NOMO-1 (cell line): ENCODE measurements around the gene UBN1.

Experiments
- DNase-seq, 2 experiments: peaks; one replicate each; lab custom pipeline; 2025; ENCODE audit not compliant: unreplicated experiment in 2 of 2; lab: John Stamatoyannopoulos, UW

UBN1 gene

DNA sequence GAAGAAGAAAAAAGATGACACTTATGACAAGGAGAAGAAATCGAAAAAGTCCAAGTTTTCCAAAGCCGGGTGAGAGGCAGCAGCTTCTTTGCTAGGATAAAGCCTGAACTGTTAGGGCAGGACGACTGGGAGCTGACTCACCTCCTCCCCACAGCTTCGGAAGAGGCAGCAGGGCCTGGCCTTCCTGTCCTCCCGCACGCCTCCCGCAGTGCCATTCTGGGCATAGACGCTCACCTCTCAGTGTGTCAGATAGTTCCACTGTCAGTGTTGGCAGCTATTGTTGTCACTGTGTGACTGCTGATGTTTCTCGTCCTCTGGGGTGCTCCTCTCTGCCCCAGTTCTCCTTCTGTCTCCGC lies 12.6 kb downstream of the UBN1 start:
- DNase-seq, result no peak

DNA sequence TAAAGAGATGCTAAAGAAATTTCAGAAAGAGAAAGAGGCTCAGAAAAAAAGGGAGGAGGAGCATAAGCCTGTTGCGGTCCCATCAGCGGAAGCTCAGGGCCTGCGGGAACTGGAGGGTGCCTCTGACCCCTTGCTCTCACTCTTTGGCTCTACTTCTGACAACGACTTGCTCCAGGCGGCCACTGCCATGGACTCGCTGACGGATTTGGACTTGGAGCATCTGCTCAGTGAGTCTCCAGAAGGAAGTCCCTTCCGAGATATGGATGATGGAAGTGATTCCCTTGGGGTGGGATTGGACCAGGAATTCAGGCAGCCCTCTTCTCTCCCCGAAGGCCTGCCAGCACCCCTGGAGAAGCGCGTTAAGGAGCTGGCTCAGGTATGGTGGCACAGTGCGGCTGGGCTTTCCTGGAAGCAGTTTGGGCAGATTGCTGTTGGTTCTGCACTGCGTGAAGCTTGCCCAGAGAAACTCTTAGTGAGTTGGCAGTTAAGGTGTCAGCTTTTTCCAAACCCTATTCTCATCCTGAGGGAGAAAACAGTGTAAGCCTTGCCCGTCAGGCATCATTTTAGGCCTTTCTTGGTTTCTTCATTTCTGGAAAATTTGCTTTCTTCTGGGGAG lies 13.6 kb downstream of the UBN1 start:
- no peak for DNase-seq

DNA sequence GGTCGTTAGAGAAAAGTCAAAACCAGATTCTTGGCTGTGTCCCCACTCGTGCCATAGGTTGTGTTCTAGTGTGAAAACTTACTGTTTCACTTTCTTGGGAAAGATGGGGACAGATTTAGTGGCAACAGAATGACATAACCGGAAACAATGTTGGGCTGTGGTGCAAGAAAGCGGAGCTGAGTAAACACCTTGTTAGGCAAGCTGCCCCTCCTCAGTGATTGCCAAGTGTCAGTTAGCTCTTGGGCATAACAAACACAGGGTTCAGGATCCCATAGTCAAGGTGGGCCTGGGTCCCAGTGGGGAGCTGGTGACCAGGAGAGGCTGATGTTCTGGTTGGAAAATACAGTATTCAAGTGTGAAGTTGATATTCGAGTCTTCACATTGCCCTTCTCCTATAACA lies 15.4 kb downstream of the UBN1 start:
- DNase-seq, result peak in 1 of 2 experiments; percentile 2

DNA sequence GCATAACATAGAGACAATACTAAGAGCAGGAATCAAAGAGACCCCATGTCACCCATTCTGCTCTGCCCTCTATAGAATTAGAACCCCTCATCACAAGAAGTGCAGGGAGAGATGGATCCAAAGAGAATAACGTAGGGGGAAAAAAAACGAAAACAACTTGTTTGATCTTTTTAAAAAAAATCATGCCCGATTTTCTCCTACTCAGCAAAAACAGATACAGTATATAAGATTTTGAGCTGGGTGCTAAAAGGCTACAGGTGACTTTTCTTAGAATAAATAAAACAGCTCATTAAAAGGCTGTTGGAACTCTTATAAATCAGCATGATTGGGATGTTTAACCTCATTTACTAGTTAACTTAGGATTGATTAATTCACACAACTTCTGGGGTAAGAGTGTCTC lies 17.4 kb downstream of the UBN1 start:
- DNase-seq, result no peak

DNA sequence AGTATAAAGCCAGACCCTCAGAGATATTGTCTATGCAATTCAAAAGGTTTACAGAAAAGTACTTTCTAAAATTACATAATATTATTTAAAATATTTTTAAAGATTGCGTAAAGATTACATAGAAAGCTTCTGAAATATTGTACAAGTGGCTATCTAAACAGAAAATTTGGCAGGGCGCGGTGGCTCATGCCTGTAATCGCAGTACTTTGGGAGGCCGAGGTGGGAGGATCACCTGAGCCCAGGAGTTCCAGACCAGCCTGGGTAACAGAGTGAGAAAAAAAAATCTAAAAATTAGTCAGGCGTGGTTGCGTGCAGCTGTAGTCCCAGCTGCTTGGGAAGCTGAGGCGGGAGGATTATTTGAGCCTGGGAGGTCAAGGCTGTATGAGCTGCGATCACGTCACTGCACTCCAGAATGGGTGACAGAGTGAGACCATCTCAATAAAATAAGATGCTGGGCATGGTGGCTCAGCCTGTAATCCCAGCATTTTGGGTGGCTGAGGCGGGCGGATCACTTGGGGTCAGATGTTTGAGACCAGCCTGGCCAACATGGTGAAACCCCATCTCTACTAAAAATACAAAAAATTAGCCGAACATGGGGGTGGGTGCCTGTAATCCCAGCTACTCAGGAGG lies 18.1 kb downstream of the UBN1 start:
- DNase-seq, result no peak

DNA sequence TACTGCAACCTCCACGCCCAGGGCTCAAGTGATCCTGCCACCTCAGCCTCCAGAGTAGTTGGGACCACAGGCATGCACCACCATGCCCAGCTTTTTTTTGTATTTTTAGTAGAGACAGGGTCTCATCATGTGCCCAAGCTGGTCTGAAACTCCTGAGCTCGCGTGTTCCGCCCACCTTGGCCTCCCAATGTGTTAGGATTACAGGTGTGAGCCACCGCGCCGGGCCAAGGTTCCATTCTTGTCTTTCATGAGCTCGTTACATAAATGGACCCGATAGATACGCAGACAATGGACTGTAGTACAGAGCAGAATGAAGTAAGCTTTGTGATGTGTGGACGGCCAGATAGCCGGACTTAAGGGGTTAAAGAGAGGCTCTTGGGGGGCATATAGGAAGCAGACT lies 19.3 kb downstream of the UBN1 start:
- no peak for DNase-seq

DNA sequence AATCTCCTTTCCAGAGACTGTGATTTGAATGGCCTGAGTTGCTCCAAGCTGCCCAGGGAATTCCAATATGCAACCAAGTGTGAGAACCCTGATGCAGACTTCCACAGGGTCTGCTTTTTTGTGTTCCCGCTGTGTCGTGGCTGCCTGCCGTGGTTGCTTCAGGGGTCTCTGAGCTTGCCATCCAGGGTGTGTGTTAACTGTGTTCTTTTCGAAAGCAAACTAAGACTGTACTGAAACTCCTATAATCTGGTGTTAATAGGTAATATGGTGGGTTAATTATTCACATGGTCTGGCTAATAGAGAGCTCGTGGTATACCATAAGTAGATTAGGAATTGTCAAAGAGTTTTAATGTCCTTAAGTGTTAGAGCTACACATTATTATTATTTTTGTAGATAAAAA lies 20.7 kb downstream of the UBN1 start:
- no peak for DNase-seq

DNA sequence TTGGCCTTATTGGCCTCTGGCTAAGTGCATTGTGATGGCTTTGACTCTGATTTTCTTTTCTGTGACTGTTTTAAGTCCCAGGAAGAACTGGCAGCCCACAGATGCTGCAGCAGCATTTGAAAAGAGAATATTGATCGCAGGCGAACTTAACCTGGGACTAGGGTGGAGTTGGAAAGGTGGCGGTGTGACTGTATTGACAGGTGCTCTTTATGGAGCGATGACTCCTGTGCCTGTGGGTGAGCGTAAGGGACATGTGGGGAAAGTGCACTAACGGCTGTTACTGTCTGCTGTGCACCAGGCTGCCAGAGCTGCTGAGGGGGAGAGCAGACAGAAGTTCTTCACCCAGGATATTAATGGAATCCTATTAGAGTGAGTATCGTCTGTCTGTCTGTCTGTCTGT lies 21.3 kb downstream of the UBN1 start:
- DNase-seq, result no peak

DNA sequence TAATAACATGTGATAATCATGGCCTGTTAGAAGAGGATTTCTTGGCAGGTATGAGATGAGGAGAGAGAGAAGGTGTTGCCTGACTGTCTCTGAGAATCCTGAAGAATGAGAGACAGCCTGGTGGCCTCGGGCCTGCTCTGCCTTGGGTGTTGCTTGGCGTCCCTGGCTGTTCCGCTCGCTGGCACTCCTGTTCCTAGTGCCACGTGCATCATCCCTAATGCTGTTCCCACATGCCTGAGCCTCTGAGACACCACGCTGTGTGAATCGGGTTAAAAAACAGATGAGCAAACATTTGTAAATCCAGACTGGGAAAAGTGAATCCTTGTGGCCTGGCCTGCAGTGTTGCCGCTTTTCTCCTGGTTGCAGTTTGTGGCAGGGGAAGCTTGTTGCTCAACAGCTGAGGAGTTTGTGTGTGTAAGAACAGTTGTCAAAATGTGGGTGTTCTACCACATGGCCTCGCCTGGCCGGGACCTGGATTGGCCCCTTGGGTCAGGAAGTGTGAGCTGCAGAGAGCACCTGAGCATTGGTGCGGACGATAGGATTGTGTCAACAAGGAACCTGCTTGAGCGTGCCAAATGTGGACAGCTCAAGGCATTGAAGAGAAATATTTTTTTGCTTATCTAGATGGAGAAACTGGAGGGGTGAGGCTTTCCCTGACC lies 22.0 kb downstream of the UBN1 start:
- DNase-seq, result no peak

DNA sequence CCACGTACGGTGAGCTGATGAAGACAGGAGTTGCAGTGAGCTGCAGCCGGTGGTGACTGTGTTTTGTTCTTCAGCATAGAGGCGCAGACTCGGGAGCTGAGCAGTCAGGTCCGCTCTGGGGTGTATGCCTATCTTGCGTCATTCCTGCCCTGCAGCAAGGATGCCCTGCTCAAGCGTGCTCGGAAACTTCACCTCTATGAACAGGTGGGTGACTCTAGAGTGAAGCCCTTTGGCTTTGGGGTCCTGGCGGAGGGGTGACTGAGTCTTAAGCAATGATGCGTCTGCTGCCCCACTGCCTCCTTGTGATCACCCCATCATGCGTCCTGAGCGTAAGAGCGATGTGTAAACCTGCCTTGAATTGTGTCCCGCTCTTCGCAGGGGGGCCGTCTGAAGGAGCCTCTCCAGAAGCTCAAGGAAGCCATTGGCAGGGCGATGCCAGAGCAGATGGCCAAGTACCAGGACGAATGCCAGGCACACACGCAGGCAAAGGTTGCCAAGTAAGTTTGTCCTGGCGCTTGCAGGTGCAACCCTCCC lies 22.9 kb downstream of the UBN1 start:
- DNase-seq, result no peak

DNA sequence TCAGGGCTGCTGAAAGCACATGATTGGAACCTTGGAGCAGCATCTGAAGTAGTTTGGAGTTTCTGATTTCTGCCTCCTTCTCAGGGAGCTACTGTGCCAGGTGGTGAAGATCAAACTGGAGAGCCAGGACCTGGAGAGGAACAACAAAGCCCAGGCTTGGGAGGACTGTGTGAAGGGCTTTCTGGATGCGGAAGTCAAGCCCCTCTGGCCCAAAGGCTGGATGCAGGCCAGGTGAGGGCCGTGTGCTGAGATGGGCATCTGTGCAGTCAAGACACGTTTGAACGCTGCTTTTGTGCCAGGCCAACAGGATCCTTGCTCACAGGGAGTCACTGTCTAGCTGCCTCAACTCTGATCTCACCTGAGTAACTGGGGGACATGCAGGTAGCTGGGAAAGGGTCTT lies 23.8 kb downstream of the UBN1 start:
- DNase-seq, result no peak

DNA sequence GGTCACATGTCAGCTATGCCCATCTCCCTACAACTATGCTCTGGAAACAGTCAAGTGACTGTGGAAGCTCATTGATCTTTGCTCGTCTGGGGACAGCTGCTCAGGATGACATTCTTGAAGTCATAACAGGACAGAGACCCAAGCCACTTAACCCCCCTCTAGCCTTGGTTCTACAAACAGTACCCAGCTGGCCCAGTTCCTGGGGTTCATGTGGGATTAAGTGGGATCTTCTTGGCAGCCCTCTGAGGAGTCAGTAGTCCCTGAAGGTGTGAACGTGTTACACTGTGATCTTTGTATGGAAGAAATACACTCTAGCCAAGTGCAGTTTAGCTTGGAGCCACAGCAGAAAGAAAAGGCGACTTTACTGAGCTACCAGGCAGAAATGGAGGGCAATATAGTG lies 25.8 kb downstream of the UBN1 start:
- DNase-seq, result no peak

DNA sequence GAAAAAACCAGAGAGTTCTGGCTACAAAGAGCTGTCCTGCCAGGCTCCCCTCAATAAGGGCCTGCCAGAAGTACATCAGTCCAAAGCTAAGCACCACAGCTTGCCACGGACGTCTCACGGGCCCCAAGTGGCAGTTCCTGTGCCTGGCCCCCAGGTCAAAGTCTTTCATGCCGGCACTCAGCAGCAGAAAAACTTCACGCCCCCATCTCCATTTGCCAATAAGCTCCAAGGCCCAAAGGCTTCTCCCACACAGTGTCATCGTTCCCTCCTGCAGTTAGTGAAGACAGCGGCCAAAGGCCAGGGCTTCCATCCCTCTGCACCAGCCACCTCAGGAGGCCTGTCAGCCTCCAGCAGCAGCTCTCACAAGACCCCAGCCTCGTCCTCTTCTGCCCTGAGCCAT lies 27.4 kb downstream of the UBN1 start:
- DNase-seq, result no peak

DNA sequence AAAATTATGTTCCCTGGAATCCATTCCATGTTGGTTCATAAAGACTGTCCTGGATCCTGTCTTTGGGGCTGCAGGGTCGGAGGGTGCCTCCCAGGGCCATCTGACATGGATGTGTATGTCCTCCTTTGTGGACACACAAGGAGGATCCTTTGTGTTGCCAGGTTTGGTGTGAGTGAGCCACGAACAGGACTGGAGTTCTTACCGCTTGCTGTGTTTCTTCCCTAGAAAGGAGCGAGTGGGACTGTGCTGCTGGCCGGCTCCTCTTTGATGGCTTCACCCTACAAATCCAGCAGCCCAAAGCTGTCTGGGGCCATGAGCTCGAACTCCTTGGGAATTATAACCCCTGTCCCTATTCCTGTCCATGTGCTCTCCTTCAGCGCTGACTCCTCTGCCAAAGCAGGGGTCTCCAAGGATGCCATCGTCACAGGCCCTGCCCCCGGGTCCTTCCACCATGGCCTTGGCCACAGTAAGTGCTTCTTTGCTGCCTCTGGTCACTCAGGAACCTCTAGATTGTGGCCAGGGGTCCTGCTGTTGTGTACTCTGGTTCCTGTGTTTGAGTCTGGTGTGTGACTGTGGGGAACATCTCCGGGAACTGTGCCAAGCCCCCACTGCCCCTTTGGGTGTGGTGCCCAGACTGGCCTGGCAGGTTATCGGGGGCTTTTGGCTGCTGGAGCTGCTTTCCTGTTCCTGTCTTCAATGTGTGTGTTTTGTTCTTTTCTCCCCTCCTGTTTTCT lies 29.5 kb downstream of the UBN1 start:
- DNase-seq, result no peak

DNA sequence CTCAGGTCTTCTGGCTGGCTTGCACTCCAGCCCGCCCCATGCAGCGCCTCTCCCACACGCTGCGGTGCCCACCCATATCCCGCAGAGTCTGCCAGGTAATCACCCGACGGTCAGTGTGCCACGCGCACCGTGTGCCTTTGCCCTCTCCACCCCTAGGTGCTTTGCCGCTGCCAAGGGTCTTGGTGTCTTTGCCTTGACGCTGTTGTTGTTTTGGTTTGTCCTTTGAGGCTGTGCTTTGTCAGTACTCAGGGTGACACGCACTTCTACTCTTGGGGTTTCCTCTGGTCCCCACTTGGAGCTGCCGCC lies 30.1 kb downstream of the UBN1 start:
- no peak for DNase-seq

DNA sequence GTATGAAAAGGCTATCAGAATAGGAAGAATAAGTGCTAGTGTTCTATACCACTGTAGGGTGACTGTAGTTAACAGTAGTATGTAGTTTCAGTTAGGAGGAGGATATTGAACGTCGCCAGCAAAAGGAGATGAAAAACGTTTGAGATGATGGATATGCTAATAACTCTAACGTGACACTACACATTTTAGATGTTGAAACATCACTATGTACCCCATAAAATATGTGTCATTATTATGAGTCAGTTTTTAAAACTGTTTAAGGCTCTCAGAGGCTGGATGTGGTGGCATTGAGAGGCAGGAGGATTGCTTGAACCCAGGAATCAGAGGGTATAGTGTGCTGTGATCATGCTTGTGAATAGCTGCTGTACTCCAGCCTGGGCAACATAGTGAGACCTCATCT lies 31.8 kb downstream of the UBN1 start:
- no peak for DNase-seq

DNA sequence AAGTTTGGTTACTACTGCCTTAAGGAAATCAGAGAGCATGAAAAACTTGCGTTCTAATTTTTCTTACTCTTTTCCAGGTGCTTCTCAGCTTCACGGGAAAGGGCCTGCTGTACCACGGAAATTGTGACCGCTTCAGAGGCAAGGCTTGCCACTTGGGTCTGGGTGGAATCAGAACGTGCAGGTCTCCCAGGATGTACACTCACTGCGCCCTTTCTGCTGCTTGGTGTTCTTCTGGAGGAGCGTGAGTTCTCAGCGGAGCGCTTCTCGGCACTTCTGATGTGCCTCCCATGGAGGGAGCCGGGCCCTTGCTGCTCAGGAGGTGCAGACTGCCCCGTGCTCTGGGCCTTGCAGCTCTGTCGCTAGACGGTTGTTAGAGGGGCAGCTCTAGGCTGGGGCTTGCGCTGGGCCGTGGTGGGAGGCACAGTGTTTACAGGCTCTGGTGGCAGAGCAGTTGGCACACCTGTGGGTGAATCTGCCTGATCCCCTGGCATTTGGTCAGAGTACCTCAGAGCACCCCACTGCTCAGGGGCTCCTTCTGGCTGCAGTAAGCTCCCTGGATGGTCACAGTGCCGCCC lies 32.8 kb downstream of the UBN1 start:
- DNase-seq, result no peak

DNA sequence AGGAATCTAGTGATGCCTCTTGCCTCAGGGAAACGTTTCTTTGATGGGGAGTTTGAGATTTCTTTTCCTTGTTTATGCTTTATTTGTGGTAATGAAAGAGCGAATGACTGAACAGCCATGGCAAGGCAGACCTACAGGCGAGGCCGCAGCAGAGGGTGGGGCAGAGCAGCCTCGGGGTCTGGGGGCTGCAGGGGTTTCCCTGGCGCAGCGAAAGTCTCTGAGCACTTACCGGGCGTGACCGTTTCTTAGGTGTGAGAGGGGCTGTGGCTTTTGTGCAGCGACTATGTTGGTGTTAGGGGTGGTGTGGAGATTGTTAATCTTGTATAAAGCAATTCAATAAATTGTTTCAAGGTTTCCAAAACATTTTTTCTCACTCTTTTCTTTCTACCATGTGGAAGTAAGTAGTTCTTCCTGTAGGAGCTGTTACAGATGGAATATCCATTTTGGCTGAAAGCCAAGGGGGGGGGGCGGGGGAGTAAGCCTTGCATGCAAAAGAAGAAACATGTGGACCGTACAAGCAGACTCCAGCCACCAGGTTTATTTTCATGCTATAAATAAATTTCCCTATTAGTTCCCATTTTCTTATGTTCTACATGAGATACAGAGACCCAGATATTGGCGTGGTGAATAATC lies 34.8 kb downstream of the UBN1 start:
- DNase-seq, result no peak

DNA sequence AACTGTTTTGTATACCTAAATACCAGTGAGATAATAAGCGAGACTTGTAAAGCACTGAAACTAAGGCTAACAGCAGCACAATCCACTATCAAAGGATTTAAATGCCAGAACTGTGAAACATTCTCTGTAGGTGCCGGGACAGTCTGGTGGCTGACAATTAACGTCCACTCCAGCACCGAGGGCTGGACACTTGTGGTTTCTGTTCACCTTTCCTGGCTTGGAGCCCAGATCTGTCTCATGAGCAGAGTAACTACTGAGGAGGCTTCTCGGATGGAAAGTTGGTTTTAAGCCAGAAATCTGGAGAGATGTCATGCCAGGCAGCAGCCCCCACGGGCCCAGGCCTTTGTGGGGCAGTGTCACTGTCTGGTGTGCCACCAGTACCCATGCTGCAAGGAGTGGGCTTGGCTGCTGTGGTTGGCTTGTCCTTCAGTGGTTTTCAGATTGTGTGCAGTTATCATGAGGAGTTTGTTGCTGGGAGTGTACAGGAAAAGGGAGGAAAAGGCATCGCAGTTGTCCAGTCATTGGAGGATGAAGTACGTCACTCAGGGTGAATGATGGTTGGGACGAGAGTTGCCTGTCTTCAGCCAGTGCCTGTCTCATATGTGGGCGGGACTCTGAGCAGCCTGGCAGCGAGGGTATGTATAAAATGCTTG lies 35.5 kb downstream of the UBN1 start:
- DNase-seq, result no peak

DNA sequence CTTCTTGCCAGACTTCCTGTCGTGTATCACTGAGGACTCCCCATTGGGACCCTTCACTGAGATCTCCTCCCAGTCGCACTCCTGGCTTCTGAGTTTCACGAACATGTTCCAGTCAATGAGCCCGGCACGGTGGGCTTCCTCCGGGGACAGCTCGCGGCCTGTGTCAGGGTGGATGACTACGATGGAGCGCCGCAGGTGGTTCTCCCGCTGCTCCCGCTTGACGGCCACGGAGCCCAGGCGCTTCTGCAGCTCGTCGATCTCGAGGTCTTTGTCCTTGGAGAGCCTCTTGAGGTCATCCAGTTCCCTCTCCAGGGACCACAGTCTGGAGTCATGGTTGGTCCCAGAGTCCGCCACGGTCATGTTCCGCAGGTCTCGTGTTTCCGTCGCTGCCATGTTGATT lies 36.2 kb downstream of the UBN1 start:
- DNase-seq, result no peak

DNA sequence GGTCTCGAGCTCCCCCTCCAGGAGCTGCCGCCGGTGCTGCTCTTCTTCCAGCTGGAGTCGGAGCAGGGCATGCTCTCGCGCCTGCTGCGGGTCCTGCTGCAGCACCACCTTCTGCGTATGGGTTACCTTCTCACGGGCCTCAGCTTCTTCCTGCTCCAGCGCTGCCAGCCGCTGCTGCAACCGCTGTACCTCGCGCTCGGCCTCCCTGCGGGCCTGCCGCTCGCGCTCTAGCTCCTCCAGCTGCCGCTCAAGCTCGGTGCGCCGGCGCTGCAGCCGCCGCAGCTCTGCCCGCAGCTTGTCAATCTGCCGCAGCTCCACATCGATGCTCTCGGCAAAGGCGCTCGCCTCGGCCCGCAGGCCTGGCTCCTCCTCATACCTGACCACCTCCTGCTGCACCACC lies 36.9 kb downstream of the UBN1 start:
- no peak for DNase-seq
